Spleen (tissue), 11 donors: Measurements from ENCODE around the gene RTCA. TPM values are rescaled to one million over a fixed set of nuclear protein-coding genes. Genes with fewer than 3 reads are reported as not detected.
"Not testable (repeated sequence)": the region's sequence is repeated elsewhere in the genome, so short reads cannot be mapped to it uniquely, and the experiment has no call there.

ENCODE experiments used
- DNase-seq: peaks from one replicate; pipeline ENCODE4 v3.0.0-alpha.2; 2020
- H3K27ac ChIP-seq, 8 donors: fragments of 200-600 bp; sonication (generic) in 7 of 8; 1 replicate in 4 of 8; 2 replicates in 4 of 8; pipeline versions ENCODE4 v1.5.0 to v1.8.0; 2016 to 2021; ENCODE audit warnings: inconsistent platforms in 4 of 8, mild to moderate bottlenecking in 4 of 8, moderate library complexity in 1 of 8
- H3K27me3 ChIP-seq, 7 donors: fragments of 200-600 bp; sonication (generic) in 6 of 7; replicated peaks in 1 of 7; 1 replicate in 4 of 7; 2 replicates in 3 of 7; pipeline versions ENCODE4 v1.5.0 to v1.8.0; 2016 to 2021; ENCODE audit warnings: inconsistent platforms in 3 of 7, mild to moderate bottlenecking in 1 of 7
- H3K36me3 ChIP-seq, 6 donors: fragments of 200-600 bp; sonication (generic) in 5 of 6; 1 replicate in 4 of 6; 2 replicates in 2 of 6; pipeline versions ENCODE4 v1.5.0 to v1.8.0; 2016 to 2021; ENCODE audit warnings: inconsistent platforms in 2 of 6
- H3K4me1 ChIP-seq, 6 donors: fragments of 200-600 bp; sonication (generic) in 5 of 6; 1 replicate in 3 of 6; 2 replicates in 3 of 6; pipeline versions ENCODE4 v1.5.0 to v1.8.0; 2016 to 2021; ENCODE audit warnings: inconsistent platforms in 3 of 6
- H3K4me3 ChIP-seq, 8 donors: fragments of 200-600 bp; sonication (generic) in 7 of 8; 1 replicate in 4 of 8; 2 replicates in 4 of 8; pipeline versions ENCODE4 v1.5.0 to v1.8.0; 2016 to 2021; ENCODE audit warnings: inconsistent platforms in 4 of 8, mild to moderate bottlenecking in 4 of 8, moderate library complexity in 2 of 8
- H3K9me3 ChIP-seq, 8 donors: fragments of 200-600 bp; sonication (generic) in 7 of 8; 1 replicate in 4 of 8; 2 replicates in 4 of 8; pipeline versions ENCODE4 v1.5.0 to v1.8.0; 2016 to 2021; ENCODE audit warnings: inconsistent platforms in 4 of 8
- CTCF ChIP-seq, 11 experiments: fragments of 200-600 bp in 7 of 11; fragments of 450-650 bp in 4 of 11; sonication (generic) in 4 of 11; IDR thresholded peaks in 8 of 11; conservative IDR thresholded peaks in 3 of 11; 1 replicate in 7 of 11; 2 replicates in 4 of 11; pipeline versions ENCODE4 v1.4.0 to v1.8.0; 2016 to 2021; ENCODE audit warnings: antibody characterized with exemption in 11 of 11, inconsistent platforms in 4 of 11, mild to moderate bottlenecking in 1 of 11
- POLR2A ChIP-seq, 3 donors: fragments of 450-650 bp; IDR thresholded peaks; one replicate each; pipeline ENCODE4 v1.5.1; 2017; ENCODE audit warnings: antibody characterized with exemption in 3 of 3, mild to moderate bottlenecking in 1 of 3
- POLR2AphosphoS5 ChIP-seq, 3 donors: sonication (generic); formaldehyde crosslinking; IDR thresholded peaks; one replicate each; pipeline ENCODE4 v1.5.1; 2017; ENCODE audit warnings: antibody characterized with exemption in 3 of 3
- WGBS, 5 donors: extraction: QIAGEN DNeasy Blood & Tissue Kit in 3 of 5; methylation state at CpG; one replicate each; pipeline versions ENCODE4 v1.1.5 to v1.1.7; 2013 to 2018; 5-methylcytosine and 5-hydroxymethylcytosine counted together
- intact Hi-C: fragments of 100-400 bp; cut with DNase I; formaldehyde crosslinking; loops from one replicate; pipeline ENCODE4 v1.15.0; 2023; ENCODE audit warnings: low total_unique reads
- polyA plus RNA-seq, 3 donors: library from polyadenylated mRNA; stranded (reverse); fragments of 200-250 nt; gene quantifications; one replicate each; pipeline ENCODE4 v1.2.1, GENCODE V29; 2013
- total RNA-seq, 7 donors: library from RNA; depleted of rRNA in 3 of 7; stranded (reverse); fragments of >200 nt in 3 of 7; fragmentation: NEBNext Ultra II Directional in 4 of 7; extraction: Animal tissue kit (Norgen Biotek cat#: 25700) in 4 of 7; gene quantifications; one replicate each; pipeline versions ENCODE4 v1.1.0 to v1.2.1, GENCODE V29; 2016 to 2021
- donor health status: healthy with polysubstance abuse.
- donor health status: DM: no; HTN: no; CAD: no; lungs with moderate emphysema.
- donor health status: DM: no; HTN: no; CAD: no.
- donor health status: Bipolar disorder and iron deficiency.
- donor health status: healthy.
- donor health status: DM: no; HTN: no; CAD: no.
- donor health status: DM: yes; HTN: yes; CAD: no.

Gene RTCA
- total and polyA plus RNA-seq, 10 donors = 19.7 to 42.6 (median 30.0) TPM

DNA sequence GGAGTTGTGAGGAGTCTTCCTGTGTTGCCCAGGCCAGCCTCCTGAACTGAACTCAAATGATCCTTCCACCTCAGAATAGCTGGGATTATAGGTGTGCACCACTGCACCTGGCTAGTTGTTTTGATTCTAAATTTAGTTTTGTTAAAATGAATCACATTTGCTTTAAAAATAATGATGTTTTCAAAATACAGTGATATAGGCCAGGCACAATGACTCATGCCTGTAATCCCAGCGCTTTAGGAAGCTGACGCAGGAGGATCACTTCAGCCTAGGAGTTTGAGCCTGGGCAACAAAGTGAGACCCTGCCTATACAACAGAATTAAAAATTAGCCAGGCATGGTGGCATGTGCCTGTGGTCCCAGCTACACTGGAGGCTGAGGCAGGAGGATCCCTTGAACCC is 24.3 kb downstream of the RTCA start:
- WGBS, 5 donors = 92 to 98% (median 97%) methylated on average over 2 of the region's 2 CpGs
- H3K36me3 ChIP-seq = peaks cover 0 to 96% (median 66%) of the 10 kb centered on the region in 6 donors
- TF ChIP-seq POLR2AphosphoS5 (IDR thresholded peaks at IDR 0.05) (no peak), CTCF (IDR thresholded peaks at IDR 0.05 in 8 of 11, conservative IDR thresholded peaks at IDR 0.05 in 3 of 11) (no peak), POLR2A (IDR thresholded peaks at IDR 0.05) (no peak)
- H3K4me3 ChIP-seq = no peak overlapping the region
- no peaks in the 10 kb centered on the region for H3K27me3 ChIP-seq
- no peaks in the 10 kb centered on the region for H3K9me3 ChIP-seq
- H3K4me1 ChIP-seq = no peaks in the 10 kb centered on the region
- no peak overlapping the region for H3K27ac ChIP-seq
- intact Hi-C loops = no loop called here
- DNase-seq = no peak

GRCh38 chr1:100292711-100293110 is 26.7 kb downstream of the RTCA start:
- Histone ChIP-seq H3K9me3 (peaks cover 0 to 6% (median 2%) of the 10 kb centered on the region in 8 donors), H3K4me1 (no peaks in the 10 kb centered on the region), H3K27me3 (no peaks in the 10 kb centered on the region), H3K27ac (peak overlapping the region in 7 of 8 donors; percentile 53 to 75 (median 66)), H3K36me3 (peaks cover 0 to 72% (median 43%) of the 10 kb centered on the region in 6 donors), H3K4me3 (no peak overlapping the region)
- 9 to 24% (median 18%) methylated on average over 1 of the region's 1 CpG for WGBS, 5 donors
- DNase-seq = no peak
- TF ChIP-seq POLR2AphosphoS5 (IDR thresholded peaks at IDR 0.05) (no peak), POLR2A (IDR thresholded peaks at IDR 0.05) (no peak), CTCF (IDR thresholded peaks at IDR 0.05 in 8 of 11, conservative IDR thresholded peaks at IDR 0.05 in 3 of 11) (no peak)
- intact Hi-C loops = no loop called here

- DNase-seq = no peak
- peaks cover 0 to 37% (median 19%) of the 10 kb centered on the region in 6 donors for H3K36me3 ChIP-seq
- WGBS, 5 donors = 94 to 95% (median 94%) methylated on average over 8 of the region's 8 CpGs
Observed at GRCh38 chr1:100296140-100296539, 30.1 kb downstream of the RTCA start.

GRCh38 chr1:100296997-100297396 is 31.0 kb downstream of the RTCA start:
- H3K9me3 ChIP-seq, H3K4me3 ChIP-seq, H3K27ac ChIP-seq, H3K4me1 ChIP-seq, DNase-seq, H3K27me3 ChIP-seq, intact Hi-C loops: not testable (repeated sequence)
- H3K36me3 ChIP-seq = peaks cover 0 to 29% (median 11%) of the 10 kb centered on the region in 6 donors

More at GRCh38 chr1:100296140-100296539, 30.1 kb downstream of the RTCA start:
- Histone ChIP-seq H3K4me3 (no peak overlapping the region), H3K27ac (no peak overlapping the region), H3K4me1 (no peaks in the 10 kb centered on the region), H3K27me3 (no peaks in the 10 kb centered on the region), H3K9me3 (peaks cover 0 to 6% (median 2%) of the 10 kb centered on the region in 8 donors)
- intact Hi-C loops = no loop called here
- TF ChIP-seq POLR2A (IDR thresholded peaks at IDR 0.05) (no peak), CTCF (IDR thresholded peaks at IDR 0.05 in 8 of 11, conservative IDR thresholded peaks at IDR 0.05 in 3 of 11) (no peak), POLR2AphosphoS5 (IDR thresholded peaks at IDR 0.05) (no peak)

GRCh38 chr1:100298512-100298911 is 32.5 kb downstream of the RTCA start:
- DNase-seq = no peak
- intact Hi-C loops = no loop called here
- H3K4me3 ChIP-seq = no peak overlapping the region
- no peaks in the 10 kb centered on the region for H3K4me1 ChIP-seq
- 91 to 93% (median 93%) methylated on average over 4 of the region's 4 CpGs for WGBS, 5 donors
- peaks cover 0 to 6% (median 2%) of the 10 kb centered on the region in 8 donors for H3K9me3 ChIP-seq
- no peaks in the 10 kb centered on the region for H3K27me3 ChIP-seq
- peaks cover 0 to 14% (median 0%) of the 10 kb centered on the region in 6 donors for H3K36me3 ChIP-seq
- no peak overlapping the region for H3K27ac ChIP-seq
- TF ChIP-seq POLR2AphosphoS5 (IDR thresholded peaks at IDR 0.05) (no peak), POLR2A (IDR thresholded peaks at IDR 0.05) (no peak), CTCF (IDR thresholded peaks at IDR 0.05 in 8 of 11, conservative IDR thresholded peaks at IDR 0.05 in 3 of 11) (no peak)
